Activated T-cell treated with anti-CD3 and anti-CD28 coated beads, Interleukin-2, amount 50 U/mL, for 4 hours (primary cell): Measurements from ENCODE around the gene EVC. TPM values are rescaled to one million over a fixed set of nuclear protein-coding genes. Genes with fewer than 3 reads are reported as not detected.
"Not testable (repeated sequence)": the region's sequence is repeated elsewhere in the genome, so short reads cannot be mapped to it uniquely, and the experiment has no call there.

Experiments used
- ATAC-seq, 2 donors: fragments of 200-7000 bp; cut with Tn5 transposase; one replicate each; pipeline ENCODE4 v1.10.0; 2021
- DNase-seq: peaks from one replicate; pipeline ENCODE4 v3.0.0-alpha.2; 2020
- H3K27me3 Mint-ChIP-seq: one replicate; pipeline ENCODE4 v1.8.0; 2021; ENCODE audit warnings: low read depth, mixed read lengths
- H3K36me3 Mint-ChIP-seq: one replicate; pipeline ENCODE4 v1.8.0; 2022; ENCODE audit warnings: mixed read lengths; ENCODE audit not compliant: insufficient read depth
- H3K4me1 Mint-ChIP-seq: one replicate; pipeline ENCODE4 v1.8.0; 2021; ENCODE audit warnings: low read depth, mixed read lengths
- H3K4me3 Mint-ChIP-seq: one replicate; pipeline ENCODE4 v1.8.0; 2021; ENCODE audit warnings: mild to moderate bottlenecking, moderate library complexity, mixed read lengths
- H3K9me3 Mint-ChIP-seq: one replicate; pipeline ENCODE4 v1.8.0; 2021; ENCODE audit warnings: mixed read lengths
- total RNA-seq, 3 donors: library from RNA; stranded (reverse); gene quantifications; one replicate each; pipeline ENCODE4 v1.2.1, GENCODE V29; 2021

The EVC gene
- total RNA-seq, 3 donors from 2014 or later = 1.1 to 3.0 (median 1.4) TPM

DNA sequence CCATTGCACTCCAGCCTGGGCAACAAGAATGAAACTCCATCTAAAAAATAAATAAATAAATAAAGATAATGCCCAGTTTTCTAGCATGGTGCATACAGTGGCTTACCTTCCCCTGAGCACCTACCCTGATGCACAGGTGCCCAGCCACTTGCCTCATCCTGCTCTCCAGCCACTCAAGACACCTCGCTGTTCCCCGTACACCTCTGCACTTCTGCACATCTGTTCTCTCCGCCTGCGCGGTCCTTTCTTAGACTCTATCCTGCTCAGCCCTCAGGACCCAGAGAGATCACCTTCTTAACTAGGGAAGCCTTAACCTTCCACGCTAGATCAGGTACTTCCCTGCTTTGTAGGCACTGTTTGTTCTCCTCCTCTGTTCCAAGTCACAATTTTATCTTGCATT, 2.9 kb downstream of the EVC start:
- peaks cover 32% of the 10 kb centered on the region for H3K27me3 Mint-ChIP-seq
- no peak for DNase-seq
- H3K36me3 Mint-ChIP-seq = no peaks in the 10 kb centered on the region
- ATAC-seq = no peak
- H3K9me3 Mint-ChIP-seq = peaks cover 11% of the 10 kb centered on the region
- H3K4me3 Mint-ChIP-seq = no peak overlapping the region
- peaks cover 4% of the 10 kb centered on the region for H3K4me1 Mint-ChIP-seq

DNA sequence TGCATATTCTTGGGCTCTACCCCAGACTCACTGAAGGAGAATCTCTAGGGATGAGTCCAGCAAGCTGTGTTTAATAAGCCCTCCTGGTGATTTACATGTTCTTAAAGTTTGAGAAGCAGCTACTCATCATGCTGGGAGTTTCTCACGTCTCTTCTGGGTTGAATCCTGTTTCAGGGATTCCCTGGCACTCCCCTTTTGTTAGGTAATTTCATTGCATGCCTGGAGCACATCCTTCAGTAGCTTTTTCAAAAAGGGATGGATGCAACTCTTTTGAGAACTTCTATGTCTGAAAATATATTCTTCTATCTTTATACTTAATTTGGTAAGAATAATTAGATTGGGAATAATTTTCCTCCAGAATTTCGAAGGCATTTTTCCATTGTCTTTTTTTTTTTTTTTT, 4.4 kb downstream of the EVC start:
- H3K27me3 Mint-ChIP-seq = peaks cover 19% of the 10 kb centered on the region
- peaks cover 11% of the 10 kb centered on the region for H3K9me3 Mint-ChIP-seq
- H3K4me3 Mint-ChIP-seq = no peak overlapping the region
- no peaks in the 10 kb centered on the region for H3K36me3 Mint-ChIP-seq
- H3K4me1 Mint-ChIP-seq = peaks cover 4% of the 10 kb centered on the region
- ATAC-seq (no peak), DNase-seq (no peak)

DNA sequence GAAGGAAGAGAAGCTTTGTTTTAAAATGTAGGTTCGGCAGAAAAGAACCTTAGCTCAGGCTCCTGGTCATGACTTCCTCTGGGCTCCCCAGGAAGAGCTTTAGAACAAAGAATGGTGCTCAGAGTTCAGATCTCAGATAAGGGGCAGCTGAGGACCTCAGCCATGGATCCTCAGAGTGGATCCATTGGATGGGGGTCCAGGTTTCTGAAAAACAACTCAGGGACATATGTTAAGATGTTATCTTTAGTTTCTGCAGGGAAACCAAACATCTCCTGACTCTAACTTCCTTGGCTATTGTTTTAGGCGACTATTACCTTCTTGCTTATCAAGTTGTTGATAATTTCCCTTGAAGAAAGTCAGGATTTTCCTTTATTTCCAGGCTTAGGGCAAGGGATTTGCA, 5.4 kb downstream of the EVC start:
- Mint-ChIP-seq H3K27me3 (peaks cover 13% of the 10 kb centered on the region), H3K4me3 (no peak overlapping the region), H3K4me1 (no peaks in the 10 kb centered on the region), H3K36me3 (no peaks in the 10 kb centered on the region), H3K9me3 (peaks cover 11% of the 10 kb centered on the region)
- no peak for ATAC-seq
- no peak for DNase-seq

DNA sequence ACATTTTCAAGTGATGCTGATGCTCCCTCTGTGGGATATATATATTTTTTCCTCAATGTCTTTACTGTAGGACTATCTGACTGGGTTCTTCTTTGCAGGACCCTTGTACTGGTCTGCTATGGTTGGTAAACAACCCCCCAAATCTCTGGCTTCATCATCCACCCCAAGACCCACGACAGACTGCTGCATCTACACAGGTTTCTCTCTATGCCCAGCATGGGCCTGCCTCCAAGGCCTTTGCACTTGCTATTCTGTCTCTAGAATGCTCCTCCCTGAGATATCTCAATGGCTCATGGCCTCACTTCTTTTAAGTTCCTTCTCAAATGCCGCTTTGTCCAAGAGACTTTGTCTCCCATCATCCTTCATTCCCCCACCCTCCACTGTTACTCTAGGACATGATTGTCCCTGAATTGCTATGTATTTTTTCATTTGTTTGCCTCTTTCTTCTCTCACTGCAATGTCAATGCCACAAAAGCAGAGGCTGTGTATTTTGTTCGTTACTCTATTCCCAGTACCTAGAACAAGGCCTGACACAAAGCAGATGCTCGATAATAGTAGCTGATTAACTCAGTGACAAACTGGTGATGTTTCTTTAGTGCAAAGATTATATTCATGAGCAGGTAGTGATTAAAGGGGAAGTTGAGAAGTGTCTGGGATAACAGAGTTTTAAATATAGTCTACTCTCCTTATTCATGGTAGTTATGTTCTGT, 6.6 kb downstream of the EVC start:
- no peaks in the 10 kb centered on the region for H3K36me3 Mint-ChIP-seq

DNA sequence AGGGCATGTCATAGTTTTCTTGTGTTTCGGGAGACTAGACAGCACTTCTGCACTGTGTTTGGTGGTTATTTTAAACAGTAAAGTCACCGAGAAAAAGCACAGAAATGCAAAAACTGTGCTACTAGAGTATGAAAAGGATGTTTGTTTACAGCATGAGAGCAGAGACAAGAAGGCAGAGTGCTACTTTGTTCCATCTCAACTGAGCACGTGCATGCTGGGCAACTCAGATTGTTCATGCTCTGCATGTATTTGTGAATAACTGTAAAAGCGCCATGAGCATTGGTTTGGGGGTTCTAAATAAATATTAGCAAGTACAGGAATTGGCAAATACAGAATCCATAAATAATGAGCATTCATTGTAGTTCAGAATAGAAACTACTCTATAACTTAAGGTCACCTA, 7.4 kb downstream of the EVC start:
- Mint-ChIP-seq H3K36me3 (no peaks in the 10 kb centered on the region), H3K4me3 (no peak overlapping the region), H3K27me3 (peaks cover 3% of the 10 kb centered on the region), H3K9me3 (peaks cover 11% of the 10 kb centered on the region), H3K4me1 (no peaks in the 10 kb centered on the region)
- ATAC-seq = no peak
- DNase-seq = no peak

More for the DNA sequence above, 6.6 kb downstream of the EVC start:
- DNase-seq = no peak
- no peak for ATAC-seq
- Mint-ChIP-seq H3K27me3 (peaks cover 4% of the 10 kb centered on the region), H3K9me3 (peaks cover 11% of the 10 kb centered on the region), H3K4me1 (no peaks in the 10 kb centered on the region), H3K4me3 (no peak overlapping the region)

DNA sequence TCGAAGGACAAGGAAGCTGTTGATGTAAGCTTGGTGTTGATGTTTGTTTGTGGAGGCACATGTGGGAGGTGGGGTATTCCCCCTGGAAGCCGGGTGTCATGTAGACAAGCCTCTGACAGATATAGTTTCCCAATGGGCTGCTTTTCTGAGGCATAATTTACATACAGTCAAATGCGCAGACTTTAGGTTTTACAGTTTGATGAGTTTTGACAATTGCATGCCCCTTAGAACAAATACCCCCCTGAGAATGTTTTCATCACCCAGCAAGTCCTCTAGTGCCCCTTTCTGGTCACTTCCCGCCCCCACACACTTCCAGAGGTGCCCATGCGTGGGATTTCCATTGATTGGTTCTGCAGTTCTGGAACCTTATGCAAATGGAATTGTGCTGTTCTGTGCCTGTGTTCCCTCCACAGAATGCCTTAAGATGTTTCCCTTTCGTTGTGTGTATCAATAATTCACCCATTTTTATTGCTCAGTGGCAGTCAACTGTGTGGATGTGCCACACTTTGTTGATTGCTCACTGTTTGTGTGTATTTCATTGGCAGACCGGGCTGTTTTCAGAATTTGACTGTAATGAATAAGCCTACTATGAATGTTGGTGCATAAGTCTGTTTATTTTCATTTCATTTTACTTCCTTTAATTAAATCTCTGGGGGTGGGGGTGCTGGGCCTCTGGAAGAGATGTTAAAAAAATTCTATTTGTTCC, 8.5 kb downstream of the EVC start:
- Mint-ChIP-seq H3K4me1 (no peaks in the 10 kb centered on the region), H3K36me3 (no peaks in the 10 kb centered on the region), H3K27me3 (no peaks in the 10 kb centered on the region), H3K9me3 (peaks cover 11% of the 10 kb centered on the region), H3K4me3 (no peak overlapping the region)
- DNase-seq (no peak), ATAC-seq (no peak)

DNA sequence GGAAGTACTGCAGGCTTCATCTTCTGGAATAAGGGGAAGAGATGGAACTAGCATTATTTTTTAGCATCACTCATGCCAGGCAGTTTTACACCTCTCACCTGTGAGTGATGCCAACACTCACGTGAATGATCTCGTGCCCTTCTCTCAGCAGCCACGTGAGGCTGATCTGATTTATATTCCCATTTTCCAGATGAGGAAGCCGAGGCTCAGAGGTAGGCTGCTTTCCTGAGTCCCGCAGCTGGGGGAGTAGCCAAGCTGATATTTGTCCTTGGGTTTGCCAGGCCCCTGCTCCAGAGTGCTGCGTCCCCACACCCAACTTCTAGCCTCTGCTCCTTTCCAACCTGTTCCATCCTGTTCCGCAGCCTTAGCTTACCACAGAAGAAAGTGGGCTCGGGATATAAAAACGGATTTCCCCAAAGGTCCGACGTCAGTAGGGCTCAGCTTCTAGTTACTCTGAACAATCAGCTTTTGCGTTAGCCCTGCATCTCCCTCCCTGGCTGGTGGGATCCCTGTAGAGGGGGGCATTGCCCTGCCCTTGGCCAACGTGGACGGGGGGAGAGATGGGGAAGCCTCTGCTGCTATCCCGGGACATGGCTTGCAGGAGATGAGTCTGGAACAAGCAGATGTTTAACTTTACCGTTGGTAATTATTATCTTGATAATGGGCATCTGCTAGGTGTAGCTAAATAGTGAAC, 9.3 kb downstream of the EVC start:
- Mint-ChIP-seq H3K36me3 (no peaks in the 10 kb centered on the region), H3K4me3 (no peak overlapping the region), H3K27me3 (no peaks in the 10 kb centered on the region), H3K4me1 (no peaks in the 10 kb centered on the region), H3K9me3 (peaks cover 6% of the 10 kb centered on the region)
- DNase-seq (no peak), ATAC-seq (no peak)

DNA sequence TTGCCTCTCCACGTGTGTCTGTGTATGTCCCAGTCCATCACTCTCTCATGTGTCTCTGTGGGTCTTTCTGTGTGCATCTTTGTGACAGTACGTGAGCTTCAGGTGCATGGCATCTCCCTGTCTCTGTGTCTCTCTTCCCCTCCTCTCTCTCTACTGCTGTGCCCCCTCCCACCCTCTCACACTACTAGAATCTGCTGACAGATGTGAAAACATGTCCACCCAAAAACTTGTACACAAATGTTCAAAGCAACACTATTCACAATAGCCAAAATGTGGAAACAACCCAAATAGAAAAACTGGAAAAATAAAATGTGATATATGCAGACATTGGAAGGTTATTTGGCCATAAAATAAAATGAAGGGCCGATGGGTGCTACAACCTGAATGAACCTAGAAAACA, 10.0 kb downstream of the EVC start:
- DNase-seq = no peak
- Mint-ChIP-seq H3K4me1 (no peaks in the 10 kb centered on the region), H3K4me3 (no peak overlapping the region), H3K36me3 (no peaks in the 10 kb centered on the region), H3K9me3 (peaks cover 5% of the 10 kb centered on the region), H3K27me3 (no peaks in the 10 kb centered on the region)
- ATAC-seq = no peak

DNA sequence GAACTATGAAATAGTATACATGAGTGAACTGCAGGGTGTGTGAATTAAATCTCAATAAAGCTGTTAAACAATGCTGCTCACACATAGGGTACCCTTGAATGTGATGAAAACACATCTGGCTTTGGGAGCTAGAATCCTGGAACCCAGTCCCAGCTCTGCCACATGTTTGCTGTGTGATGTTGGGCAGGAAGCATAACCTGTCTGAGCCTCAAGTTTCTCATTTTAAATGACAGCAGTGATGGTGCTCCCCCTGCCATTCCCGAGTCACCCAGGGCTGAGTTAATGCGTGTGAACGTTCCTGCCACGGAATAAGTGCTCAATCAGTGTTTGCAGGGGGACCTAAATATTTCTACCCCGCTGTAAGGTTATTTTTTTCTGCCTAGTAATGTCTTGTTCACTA, 10.9 kb downstream of the EVC start:
- H3K36me3 Mint-ChIP-seq = no peaks in the 10 kb centered on the region
- no peaks in the 10 kb centered on the region for H3K27me3 Mint-ChIP-seq
- no peak for DNase-seq
- no peak for ATAC-seq
- H3K4me1 Mint-ChIP-seq = no peaks in the 10 kb centered on the region
- no peak overlapping the region for H3K4me3 Mint-ChIP-seq
- H3K9me3 Mint-ChIP-seq = peaks cover 3% of the 10 kb centered on the region

DNA sequence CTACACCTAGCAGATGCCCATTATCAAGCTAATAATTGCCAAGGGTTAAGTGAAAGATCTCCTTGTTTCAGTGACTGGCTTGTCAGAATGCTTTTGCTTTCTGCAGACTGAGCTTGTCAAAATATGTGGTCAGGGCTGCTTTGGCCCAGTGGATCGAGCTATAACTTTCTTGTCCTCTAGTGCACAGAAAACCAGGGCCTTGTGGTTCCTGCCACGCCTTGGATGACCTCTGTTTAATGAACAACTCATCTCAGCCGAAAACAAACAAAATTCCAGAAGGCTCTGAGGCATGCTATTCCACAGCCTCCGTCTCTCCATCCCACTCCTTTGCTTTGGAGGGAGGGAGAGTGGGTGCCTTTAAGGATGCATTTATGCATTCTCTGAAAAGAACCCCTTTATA, 11.3 kb downstream of the EVC start:
- no peak for ATAC-seq
- no peaks in the 10 kb centered on the region for H3K27me3 Mint-ChIP-seq
- no peaks in the 10 kb centered on the region for H3K9me3 Mint-ChIP-seq

DNA sequence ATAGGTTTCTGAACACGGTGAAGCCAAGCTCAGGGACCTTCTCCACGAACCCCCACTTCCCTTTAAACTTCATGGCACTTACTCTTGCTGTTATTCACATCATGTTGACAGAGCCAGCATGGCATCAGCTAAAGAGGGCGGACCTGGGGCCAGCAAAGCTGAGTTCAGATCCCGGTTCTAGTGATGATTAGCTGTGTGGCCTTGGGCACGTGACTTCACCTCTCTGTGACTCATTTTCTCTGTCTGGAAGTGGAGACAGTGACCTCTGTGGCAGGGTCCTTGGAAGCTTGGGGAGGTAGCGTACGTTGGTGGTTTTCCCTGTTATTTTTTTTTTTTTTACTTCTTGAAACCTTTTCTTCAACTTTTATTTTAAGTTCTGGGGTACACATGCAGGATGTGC, 13.4 kb downstream of the EVC start:
- no peaks in the 10 kb centered on the region for H3K36me3 Mint-ChIP-seq
- DNase-seq (no peak), ATAC-seq (no peak)
- H3K9me3 Mint-ChIP-seq = peaks cover 7% of the 10 kb centered on the region
- H3K27me3 Mint-ChIP-seq = no peaks in the 10 kb centered on the region
- no peak overlapping the region for H3K4me3 Mint-ChIP-seq
- H3K4me1 Mint-ChIP-seq = no peaks in the 10 kb centered on the region

More for the DNA sequence above, 11.3 kb downstream of the EVC start:
- no peaks in the 10 kb centered on the region for H3K4me1 Mint-ChIP-seq
- no peak overlapping the region for H3K4me3 Mint-ChIP-seq
- no peak for DNase-seq
- H3K36me3 Mint-ChIP-seq = no peaks in the 10 kb centered on the region

DNA sequence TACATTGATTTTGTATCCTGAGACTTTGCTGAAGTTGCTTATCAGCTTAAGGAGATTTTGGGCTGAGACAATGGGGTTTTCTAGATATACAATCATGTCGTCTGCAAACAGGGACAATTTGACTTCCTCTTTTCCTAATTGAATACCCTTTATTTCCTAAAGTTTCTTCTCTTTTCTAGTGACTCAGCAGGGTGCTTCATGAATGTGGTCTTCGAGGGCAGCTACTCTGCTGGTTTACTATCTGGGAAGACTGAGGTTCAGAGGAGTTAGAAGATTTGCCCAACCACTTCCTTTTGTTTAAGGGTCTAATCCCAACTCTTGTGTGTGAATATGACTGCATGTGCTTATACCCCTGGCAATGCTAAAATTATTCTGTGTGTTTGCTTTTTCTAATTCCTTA, 17.4 kb downstream of the EVC start:
- not testable (repeated sequence) for DNase-seq, H3K9me3 Mint-ChIP-seq, H3K4me3 Mint-ChIP-seq, ATAC-seq, H3K4me1 Mint-ChIP-seq, H3K36me3 Mint-ChIP-seq, H3K27me3 Mint-ChIP-seq

DNA sequence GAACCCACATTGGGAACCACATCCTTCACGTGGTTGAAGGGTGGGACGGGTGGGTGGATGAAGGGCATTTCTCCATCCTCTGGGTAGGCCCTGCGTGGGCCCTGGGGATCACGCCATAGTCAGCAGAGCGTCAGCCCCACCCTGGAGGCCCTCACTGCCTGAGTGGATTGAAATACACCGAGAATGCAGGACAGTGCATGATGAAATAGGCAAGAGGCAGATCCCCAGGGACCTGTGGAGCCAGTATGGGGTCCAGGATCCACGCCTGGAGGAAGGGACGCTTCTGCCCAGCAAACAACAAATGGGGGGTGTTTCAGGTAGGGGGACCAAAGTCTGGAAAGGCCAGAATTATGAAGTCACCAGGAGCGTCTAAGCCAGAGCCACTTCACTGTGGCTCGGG, 19.4 kb downstream of the EVC start:
- ATAC-seq = no peak
- no peak overlapping the region for H3K4me3 Mint-ChIP-seq

DNA sequence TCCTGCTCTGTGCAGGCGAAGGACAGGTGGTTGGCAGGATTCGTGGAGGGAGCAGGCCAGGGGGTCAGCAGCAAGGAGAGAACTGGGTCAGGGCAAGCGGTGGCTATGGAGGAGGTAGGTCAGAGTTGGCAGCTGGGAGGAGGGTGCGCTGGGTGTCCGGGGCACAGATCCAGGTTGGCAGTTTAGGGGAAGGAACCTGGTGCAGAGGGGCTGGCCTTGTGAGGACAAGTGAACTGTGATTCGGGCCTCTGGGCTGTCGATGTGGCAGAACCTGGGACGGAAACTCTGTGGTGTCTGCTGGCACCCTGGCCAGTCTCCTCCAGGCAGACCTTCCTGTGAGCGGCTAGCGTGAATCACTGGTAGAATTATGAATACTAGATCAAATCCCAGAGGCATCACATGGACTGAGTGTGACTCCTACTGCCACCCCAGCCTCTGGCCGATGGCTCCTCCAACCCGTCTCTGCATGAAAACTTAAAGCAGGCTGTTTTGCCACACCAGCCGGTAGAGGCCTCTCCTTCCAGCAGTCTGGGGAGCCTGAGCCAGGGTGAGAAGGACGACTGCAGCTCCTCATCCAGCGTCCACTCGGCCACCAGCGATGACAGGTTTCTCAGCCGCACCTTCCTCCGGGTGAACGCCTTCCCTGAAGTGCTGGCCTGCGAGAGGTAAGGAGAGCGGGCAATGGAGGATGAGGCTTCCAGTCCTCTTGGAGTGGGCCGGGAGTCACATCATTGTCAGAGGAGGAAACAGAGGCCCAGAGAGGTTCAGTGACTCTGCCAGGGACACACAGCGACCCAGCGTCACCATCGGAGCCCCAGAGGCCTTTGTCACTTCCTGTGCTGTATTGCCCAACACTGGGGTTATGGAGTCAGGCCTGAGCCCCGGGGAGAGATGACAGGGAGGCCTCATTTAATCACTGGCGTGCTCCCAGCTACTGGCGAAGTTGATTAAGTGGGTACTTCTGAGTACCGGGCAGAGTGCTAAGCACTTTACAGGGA, 20.3 kb downstream of the EVC start:
- Mint-ChIP-seq H3K9me3 (peaks cover 7% of the 10 kb centered on the region), H3K4me1 (no peaks in the 10 kb centered on the region)

More for the DNA sequence above, 19.4 kb downstream of the EVC start:
- Mint-ChIP-seq H3K4me1 (no peaks in the 10 kb centered on the region), H3K36me3 (no peaks in the 10 kb centered on the region), H3K27me3 (no peaks in the 10 kb centered on the region), H3K9me3 (peaks cover 7% of the 10 kb centered on the region)
- no peak for DNase-seq

More for the DNA sequence above, 20.3 kb downstream of the EVC start:
- no peak overlapping the region for H3K4me3 Mint-ChIP-seq
- DNase-seq (no peak), ATAC-seq (no peak)
- no peaks in the 10 kb centered on the region for H3K27me3 Mint-ChIP-seq
- H3K36me3 Mint-ChIP-seq = no peaks in the 10 kb centered on the region
